ENCODE measurements around the gene WNT7A.
"Not testable (repeated sequence)": the region's sequence is repeated elsewhere in the genome, so short reads cannot be mapped to it uniquely, and the experiment has no call there.

Gene WNT7A

GRCh38 chr3:13865106-13865505, 14.8 kb downstream of the WNT7A start:
- no peak for DNase-seq

GRCh38 chr3:13863965-13864595, 15.8 kb downstream of the WNT7A start:
- DNase-seq: no peak

- no peak for DNase-seq
Observed at GRCh38 chr3:13863382-13863952, 16.4 kb downstream of the WNT7A start.

- DNase-seq: no peak
Observed at GRCh38 chr3:13861461-13861860, 18.4 kb downstream of the WNT7A start.

GRCh38 chr3:13860001-13860400, 19.9 kb downstream of the WNT7A start:
- DNase-seq: no peak

- DNase-seq: no peak
Observed at GRCh38 chr3:13858768-13859520, 20.9 kb downstream of the WNT7A start.

- no peak for DNase-seq
Observed at GRCh38 chr3:13857702-13858380, 22.0 kb downstream of the WNT7A start.

- not testable (repeated sequence) for DNase-seq
Observed at GRCh38 chr3:13856628-13857027, 23.2 kb downstream of the WNT7A start.

GRCh38 chr3:13856006-13856405, 23.9 kb downstream of the WNT7A start:
- DNase-seq: no peak

- DNase-seq: no peak
Observed at GRCh38 chr3:13854492-13854891, 25.4 kb downstream of the WNT7A start.

GRCh38 chr3:13853978-13854296, 25.9 kb downstream of the WNT7A start:
- DNase-seq: peak; percentile 11

GRCh38 chr3:13853256-13853977, 26.5 kb downstream of the WNT7A start:
- DNase-seq: no peak

- no peak for DNase-seq
Observed at GRCh38 chr3:13852638-13853009, 27.2 kb downstream of the WNT7A start.

GRCh38 chr3:13851997-13852637, 27.8 kb downstream of the WNT7A start:
- DNase-seq: no peak

- DNase-seq: no peak
Observed at GRCh38 chr3:13851091-13851849, 28.6 kb downstream of the WNT7A start.

GRCh38 chr3:13850161-13850945, 29.5 kb downstream of the WNT7A start:
- DNase-seq: no peak

GRCh38 chr3:13849018-13849417, 30.9 kb downstream of the WNT7A start:
- no peak for DNase-seq

- no peak for DNase-seq
Observed at GRCh38 chr3:13846716-13847570, 32.9 kb downstream of the WNT7A start.

GRCh38 chr3:13846238-13846637, 33.6 kb downstream of the WNT7A start:
- no peak for DNase-seq

- DNase-seq: no peak
Observed at GRCh38 chr3:13845806-13846205, 34.1 kb downstream of the WNT7A start.
